Measurements from ENCODE around the gene MYO1G.

GRCh38 chr7:44970523-44971051 lies 8.2 kb downstream of the MYO1G start:
- TF ChIP-seq ZFP3 (CRISPR knock-in tag; IDR thresholded peaks at IDR 0.05) (no peak), ISL1 (CRISPR knock-in tag; IDR thresholded peaks at IDR 0.05) (no peak), PATZ1 (CRISPR knock-in tag; IDR thresholded peaks at IDR 0.05; ENCODE audit: borderline replicate concordance) (no peak), ZNF70 (CRISPR knock-in tag; IDR thresholded peaks at IDR 0.05) (no peak), CSRNP3 (CRISPR knock-in tag; IDR thresholded peaks at IDR 0.05) (no peak), CREB5 (CRISPR knock-in tag; IDR thresholded peaks at IDR 0.05; ENCODE audit: low read depth) (no peak), OSR1 (CRISPR knock-in tag; IDR thresholded peaks at IDR 0.05) (no peak), RARB (CRISPR knock-in tag; IDR thresholded peaks at IDR 0.05) (no peak), TCF4 (CRISPR knock-in tag; IDR thresholded peaks at IDR 0.05; ENCODE audit: borderline replicate concordance) (no peak), TOX (CRISPR knock-in tag; IDR thresholded peaks at IDR 0.05; ENCODE audit: borderline replicate concordance) (no peak), ESRRG (CRISPR knock-in tag; IDR thresholded peaks at IDR 0.05) (no peak), ZNF8 (CRISPR knock-in tag; IDR thresholded peaks at IDR 0.05) (no peak), ARNTL (CRISPR knock-in tag; IDR thresholded peaks at IDR 0.05; ENCODE audit: borderline replicate concordance, low read depth) (no peak)

All from SK-N-SH treated with all-trans-retinoic acid at 6 μM for 48 hours (cell line).